Stimulated activated CD4-positive, alpha-beta T cell treated with anti-CD3 and anti-CD28 coated beads, Interleukin-4, amount 100 ng/mL, for 4 hours (primary cell): Measurements from ENCODE around the gene MASTL.
A peak's percentile ranks its signal among the peaks of the same experiment; 100 is the strongest.
"Not testable (repeated sequence)": the region's sequence is repeated elsewhere in the genome, so short reads cannot be mapped to it uniquely, and the experiment has no call there.

Experiments used
- DNase-seq, 2 experiments: peaks; one replicate each; pipeline ENCODE4 v3.0.0-alpha.2; 2020

Gene MASTL

DNA sequence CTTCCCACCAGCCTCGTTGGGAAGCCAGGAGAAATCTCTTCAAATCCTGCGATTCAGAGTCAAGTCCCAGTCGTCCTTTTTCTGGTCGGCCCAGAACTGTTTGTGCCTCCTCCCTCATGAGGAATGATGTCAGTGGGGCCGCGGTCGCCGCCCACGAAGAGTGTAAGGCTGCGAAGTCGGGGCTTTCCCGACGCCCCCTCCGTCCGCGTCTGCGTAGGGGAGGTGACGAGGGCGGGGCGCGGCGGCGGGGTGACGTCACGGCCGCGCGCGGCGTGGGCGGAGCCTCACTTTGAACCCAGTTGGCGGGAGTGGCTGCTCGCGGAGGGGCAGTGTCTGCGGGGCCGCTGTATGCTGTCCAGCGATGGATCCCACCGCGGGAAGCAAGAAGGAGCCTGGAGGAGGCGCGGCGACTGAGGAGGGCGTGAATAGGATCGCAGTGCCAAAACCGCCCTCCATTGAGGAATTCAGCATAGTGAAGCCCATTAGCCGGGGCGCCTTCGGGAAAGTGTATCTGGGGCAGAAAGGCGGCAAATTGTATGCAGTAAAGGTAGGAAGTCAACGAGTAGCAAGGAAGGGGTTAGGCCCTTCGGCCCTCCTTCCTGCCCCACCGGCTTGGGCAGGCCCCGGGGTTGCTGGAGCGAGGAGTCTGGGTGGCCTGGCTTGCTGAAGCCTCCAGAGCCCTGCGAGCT lies at the start of gene MASTL:
Gene MASTL, plus strand, starts transcription at position 287 of the 689 bp plus-strand sequence. Its CDS starts 75 bp downstream, at position 362.
- peak; percentile 92 to 94 for DNase-seq

DNA sequence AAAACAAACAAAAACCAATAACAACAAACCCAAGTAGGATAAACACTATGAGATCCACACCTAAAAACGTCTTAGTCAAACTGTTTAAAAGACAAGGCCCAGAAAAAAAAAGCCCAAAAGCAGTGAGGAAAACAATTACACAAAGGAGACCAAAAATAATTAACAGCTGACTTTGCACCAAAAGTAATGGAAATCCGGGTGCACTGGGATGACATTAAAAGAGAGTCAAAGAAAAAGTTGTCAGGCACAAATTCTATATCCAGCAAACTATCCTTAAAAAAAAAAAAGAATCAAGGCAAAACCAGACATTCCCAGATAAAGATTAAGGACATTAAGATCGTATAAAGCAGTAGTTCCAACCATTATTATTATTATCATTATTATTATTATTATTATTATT lies 47.0 kb upstream of the MASTL start:
- no peak for DNase-seq

DNA sequence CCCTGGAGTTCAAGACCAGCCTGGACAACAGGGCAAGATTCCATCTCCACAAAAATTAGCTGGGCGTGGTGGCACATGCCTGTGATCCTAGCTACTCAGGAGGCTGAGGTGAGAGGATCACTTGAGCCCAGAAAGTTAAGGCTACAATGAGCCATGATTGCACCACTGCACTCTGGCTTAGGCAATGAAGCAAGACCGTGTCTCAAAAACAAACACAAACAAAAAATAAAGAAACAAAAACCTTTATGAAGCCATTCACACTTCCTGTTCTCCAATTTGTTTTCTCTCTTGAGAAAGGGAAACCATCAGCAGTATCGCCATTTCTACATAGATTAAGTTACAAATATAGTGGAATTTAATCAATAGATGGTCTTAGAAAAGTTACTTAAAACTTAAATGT lies 20.8 kb upstream of the MASTL start:
- DNase-seq = no peak

- DNase-seq = no peak
Observed at GRCh38 chr10:27138277-27138676, 16.9 kb upstream of the MASTL start.

- DNase-seq = no peak
Observed at GRCh38 chr10:27143686-27144085, 11.5 kb upstream of the MASTL start.

DNA sequence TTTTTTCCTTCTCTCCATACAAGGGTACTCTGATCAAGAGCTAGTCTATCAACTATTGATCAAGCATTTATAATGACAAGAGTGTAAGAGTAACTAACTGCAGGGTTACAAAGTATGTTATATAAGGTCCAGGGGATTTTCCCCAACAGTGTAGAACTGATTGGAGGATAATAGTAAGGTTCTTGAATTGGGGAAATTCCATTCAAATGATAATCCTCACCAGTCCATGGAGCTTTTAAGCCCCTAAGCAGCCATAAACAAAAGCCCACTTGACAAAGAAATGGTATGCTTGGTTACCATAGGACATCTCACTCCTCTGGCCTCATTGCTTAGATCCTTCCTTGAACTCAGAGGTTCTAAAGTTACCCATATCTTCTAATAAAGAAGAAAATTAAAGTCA lies 9.2 kb upstream of the MASTL start:
- no peak for DNase-seq

- no peak for DNase-seq
Observed at GRCh38 chr10:27147701-27148100, 7.5 kb upstream of the MASTL start.

DNA sequence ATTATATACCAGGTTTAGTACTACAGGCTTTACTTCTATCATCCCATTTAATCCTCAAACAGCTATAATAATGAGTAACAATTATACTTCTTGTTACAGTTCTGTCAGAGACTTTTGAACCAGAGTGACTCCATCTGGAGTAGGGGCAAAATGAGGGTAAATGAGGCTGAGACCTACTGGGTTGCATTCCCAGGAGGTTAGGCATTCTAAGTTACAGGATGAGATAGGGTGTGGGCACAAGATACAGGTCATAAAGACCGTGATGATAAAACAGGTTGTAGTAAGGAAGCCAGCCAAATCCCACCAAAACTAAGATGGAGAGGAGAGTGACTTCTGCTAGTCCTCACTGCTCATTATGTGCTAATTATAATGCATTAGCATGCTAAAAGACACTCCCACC lies 4.9 kb upstream of the MASTL start:
- DNase-seq = no peak

- no peak for DNase-seq
Observed at GRCh38 chr10:27152687-27153086, 2.5 kb upstream of the MASTL start.

GRCh38 chr10:27153329-27153728 lies 1.8 kb upstream of the MASTL start:
- DNase-seq = no peak

DNA sequence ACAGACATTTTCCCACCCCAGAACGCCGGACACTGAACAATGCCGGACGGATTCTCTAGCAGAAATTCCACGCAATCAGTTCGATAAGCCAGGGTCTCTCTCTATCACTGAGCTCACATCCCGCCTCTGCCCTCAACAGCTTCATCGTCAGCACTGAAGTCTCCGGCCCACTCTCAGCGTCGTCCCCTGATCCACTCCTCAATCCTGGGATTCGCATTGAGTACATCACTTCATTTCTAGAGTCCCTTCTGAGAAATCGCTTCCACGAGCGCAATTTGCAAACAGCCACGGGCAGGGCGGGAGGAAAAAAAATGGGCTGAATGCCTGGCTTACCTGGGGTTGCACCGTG lies 1.3 kb upstream of the MASTL start:
- DNase-seq = peak in 1 of 2 experiments; percentile 12

DNA sequence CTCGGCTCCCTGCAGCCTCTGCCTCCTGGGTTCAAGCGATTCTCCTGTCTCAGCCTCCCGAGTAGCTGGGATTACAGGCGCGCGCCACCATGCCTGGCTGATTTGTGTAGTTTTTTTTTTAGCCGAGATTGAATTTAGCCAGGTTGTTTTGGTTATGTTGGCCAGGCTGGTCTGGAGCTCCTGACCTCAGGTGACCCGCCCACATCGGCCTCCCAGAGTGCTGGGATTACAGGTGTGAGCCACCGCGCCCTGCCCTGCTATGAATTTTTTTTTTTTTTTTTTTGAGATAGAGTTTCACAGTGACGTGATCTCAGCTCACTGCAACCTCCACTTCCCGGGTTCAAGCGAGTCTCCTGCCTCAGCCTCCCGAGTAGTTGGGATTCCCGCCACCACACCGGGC lies 1.4 kb downstream of the MASTL start:
- DNase-seq = not testable (repeated sequence)

DNA sequence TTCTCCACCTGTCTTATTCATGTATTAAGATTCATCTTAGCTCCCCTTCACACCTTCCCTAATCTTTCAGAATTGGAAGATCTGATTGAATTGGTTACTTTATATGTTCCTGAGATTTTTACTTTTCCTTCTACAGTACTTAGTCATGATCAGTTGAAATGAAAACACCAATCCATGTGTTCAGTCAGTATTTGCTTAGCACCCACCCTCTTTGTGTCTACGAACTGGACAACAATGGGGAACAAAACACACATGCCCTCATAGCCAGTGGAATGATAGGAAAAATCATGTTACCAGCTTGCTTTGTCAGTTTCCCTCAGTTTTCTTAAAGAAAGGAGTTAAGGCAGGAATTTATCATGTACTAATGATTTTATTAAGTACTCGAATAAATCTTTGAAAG lies 2.0 kb downstream of the MASTL start:
- DNase-seq = no peak

- DNase-seq = no peak
Observed at GRCh38 chr10:27158421-27158820, 3.3 kb downstream of the MASTL start.

GRCh38 chr10:27169849-27170248 lies 14.7 kb downstream of the MASTL start:
- DNase-seq = no peak

- no peak for DNase-seq
Observed at GRCh38 chr10:27188259-27188658, 33.1 kb downstream of the MASTL start.

DNA sequence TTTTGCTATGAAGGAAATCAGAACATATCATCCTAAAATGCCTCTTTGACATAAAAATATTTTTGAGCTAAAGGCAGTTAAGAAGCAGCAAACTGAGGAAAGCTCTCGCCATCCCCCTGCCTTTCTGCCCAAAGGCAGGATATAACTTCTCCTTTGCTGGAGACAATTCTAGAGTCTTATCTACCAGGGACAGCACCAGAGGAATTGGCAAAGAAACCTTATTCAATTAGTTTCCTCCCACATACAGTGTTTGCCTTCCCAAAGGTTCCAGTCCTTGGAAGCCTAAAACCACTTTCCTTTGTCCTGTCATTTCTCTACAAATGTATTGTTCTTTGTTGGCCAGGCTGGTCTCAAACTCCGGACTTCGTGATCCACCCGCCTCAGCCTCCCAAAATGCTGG lies 33.7 kb downstream of the MASTL start:
- no peak for DNase-seq

GRCh38 chr10:27190508-27190907 lies 35.4 kb downstream of the MASTL start:
- no peak for DNase-seq

DNA sequence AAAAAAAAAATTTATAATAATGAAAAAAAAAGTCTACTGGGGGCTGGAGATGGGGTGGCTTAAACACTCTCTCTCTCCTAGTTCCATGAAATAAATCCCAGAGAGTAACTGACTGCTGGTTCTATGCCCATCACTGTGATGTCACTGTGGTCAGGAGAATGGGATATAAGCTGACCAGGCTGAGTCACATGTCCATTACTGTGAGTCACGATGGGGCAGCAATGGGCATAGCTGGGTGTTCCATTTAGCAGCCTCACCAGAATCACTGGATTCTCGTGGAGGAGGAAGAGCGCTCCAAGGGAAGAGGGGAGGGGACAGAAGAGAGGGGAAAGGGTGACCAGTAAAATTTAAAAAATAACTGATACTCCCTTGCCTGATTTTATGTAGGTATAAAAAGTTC lies 37.1 kb downstream of the MASTL start:
- DNase-seq = no peak

DNA sequence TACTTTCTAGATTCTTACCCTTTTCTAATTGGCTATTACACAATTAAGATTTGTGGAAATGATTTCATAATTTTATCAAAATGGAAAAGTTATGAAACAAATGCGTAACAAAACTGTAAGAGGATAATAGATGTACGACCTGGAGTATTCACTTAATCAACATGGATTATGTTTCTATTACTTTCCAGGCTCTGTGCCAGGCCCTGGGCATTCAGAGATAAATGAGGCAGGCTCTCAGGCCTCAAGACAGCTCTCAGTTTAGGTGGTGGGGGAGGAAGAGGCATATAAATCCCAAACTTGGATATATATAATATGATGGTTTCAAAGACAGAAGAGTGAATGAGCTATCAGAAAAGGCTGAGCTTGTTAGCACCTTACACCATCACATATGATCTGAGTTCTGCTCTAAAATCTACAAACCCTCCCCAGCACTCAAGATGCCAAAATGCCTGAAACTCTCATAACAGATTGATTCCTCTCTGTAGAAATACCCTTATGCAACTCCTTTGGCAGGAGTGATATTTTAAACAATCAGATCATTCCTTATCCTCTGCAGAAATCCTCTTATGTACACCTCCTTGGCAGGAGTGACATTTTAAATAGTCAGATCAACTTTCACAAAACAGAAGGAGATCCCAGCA lies 42.9 kb downstream of the MASTL start:
- DNase-seq = no peak

DNA sequence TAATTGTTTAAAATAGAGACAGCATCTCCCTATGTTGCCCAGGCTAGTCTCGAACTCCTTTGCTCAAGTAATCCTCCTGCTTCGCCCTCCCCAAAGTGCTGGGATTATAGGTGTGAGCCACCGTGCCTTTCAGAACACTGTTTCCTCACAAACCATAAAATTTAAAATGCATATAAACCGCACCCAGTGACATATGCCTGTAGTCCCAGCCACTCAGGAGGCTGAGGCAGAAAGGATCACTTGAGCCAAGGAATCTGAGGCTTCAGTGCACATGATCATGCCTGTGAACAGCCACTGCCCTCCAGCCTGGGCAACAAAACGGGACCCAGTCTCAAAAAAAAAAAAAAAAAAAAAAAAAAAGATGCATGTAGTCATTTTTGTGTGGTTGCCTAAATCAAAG lies 48.7 kb downstream of the MASTL start:
- no peak for DNase-seq

GRCh38 chr10:27207350-27207749 lies 52.2 kb downstream of the MASTL start:
- DNase-seq = no peak

GRCh38 chr10:27223964-27224363 lies 68.8 kb downstream of the MASTL start:
- peak; percentile 25 to 26 for DNase-seq

- DNase-seq = no peak
Observed at GRCh38 chr10:27225011-27225590, 69.9 kb downstream of the MASTL start.
